ENCODE data around the gene PLCB4.

DNA sequence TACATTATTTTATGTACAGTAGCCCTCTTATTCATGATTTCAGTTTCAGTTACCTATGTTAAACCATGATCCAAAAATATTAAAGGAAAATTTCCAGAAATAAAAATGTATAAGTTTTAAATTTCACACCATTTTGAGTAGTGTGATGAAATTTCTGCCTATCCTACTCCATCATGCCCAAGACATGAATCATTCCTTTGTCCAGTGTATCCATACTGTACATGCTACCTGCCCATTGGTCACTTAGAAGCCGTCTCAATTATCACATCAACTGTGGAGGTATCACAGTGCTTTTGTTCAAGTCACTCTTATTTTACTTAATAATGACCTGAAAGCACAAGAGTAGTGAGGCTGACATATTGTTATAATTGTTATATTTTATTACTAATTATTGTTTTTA, 32.3 kb upstream of the PLCB4 start:
- TF ChIP-seq POLR2AphosphoS5 (IDR thresholded peaks at IDR 0.05; ENCODE audit: low read depth) = no peak
- TF ChIP-seq, protein P1, sequence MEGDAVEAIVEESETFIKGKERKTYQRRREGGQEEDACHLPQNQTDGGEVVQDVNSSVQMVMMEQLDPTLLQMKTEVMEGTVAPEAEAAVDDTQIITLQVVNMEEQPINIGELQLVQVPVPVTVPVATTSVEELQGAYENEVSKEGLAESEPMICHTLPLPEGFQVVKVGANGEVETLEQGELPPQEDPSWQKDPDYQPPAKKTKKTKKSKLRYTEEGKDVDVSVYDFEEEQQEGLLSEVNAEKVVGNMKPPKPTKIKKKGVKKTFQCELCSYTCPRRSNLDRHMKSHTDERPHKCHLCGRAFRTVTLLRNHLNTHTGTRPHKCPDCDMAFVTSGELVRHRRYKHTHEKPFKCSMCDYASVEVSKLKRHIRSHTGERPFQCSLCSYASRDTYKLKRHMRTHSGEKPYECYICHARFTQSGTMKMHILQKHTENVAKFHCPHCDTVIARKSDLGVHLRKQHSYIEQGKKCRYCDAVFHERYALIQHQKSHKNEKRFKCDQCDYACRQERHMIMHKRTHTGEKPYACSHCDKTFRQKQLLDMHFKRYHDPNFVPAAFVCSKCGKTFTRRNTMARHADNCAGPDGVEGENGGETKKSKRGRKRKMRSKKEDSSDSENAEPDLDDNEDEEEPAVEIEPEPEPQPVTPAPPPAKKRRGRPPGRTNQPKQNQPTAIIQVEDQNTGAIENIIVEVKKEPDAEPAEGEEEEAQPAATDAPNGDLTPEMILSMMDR (IDR thresholded peaks at IDR 0.05; ENCODE audit: insufficient read depth, low read length) = no peak
- TF ChIP-seq SPI1 (IDR thresholded peaks at IDR 0.05; ENCODE audit: borderline replicate concordance, low read depth) = no peak
